Lower lobe of right lung (tissue), 2 donors: ENCODE data around the gene RGP1. TPM values are rescaled to one million over a fixed set of nuclear protein-coding genes. Genes with fewer than 3 reads are reported as not detected.

ENCODE experiments used
- ATAC-seq, 2 donors: fragments of 200-7000 bp; cut with Tn5 transposase; one replicate each; pipeline ENCODE4 v1.9.1; 2020 to 2022; ENCODE audit warnings: mild to moderate bottlenecking in 2 of 2, moderate library complexity in 2 of 2
- DNase-seq: peaks from one replicate; pipeline ENCODE4 v3.0.0-alpha.2; 2020
- H3K27ac ChIP-seq: fragments of 200-600 bp; one replicate; pipeline ENCODE4 v1.8.0; 2022
- H3K27me3 ChIP-seq: fragments of 200-600 bp; one replicate; pipeline ENCODE4 v1.8.0; 2022; ENCODE audit warnings: low read depth
- H3K36me3 ChIP-seq: fragments of 200-600 bp; one replicate; pipeline ENCODE4 v1.8.0; 2022; ENCODE audit warnings: mild to moderate bottlenecking
- H3K4me1 ChIP-seq: fragments of 200-600 bp; one replicate; pipeline ENCODE4 v1.8.0; 2022
- H3K4me3 ChIP-seq: fragments of 200-600 bp; one replicate; pipeline ENCODE4 v1.8.0; 2022; ENCODE audit warnings: mild to moderate bottlenecking
- H3K9me3 ChIP-seq: fragments of 200-600 bp; one replicate; pipeline ENCODE4 v1.8.0; 2022
- CTCF ChIP-seq: fragments of 200-600 bp; IDR thresholded peaks from one replicate; pipeline ENCODE4 v1.8.0; 2022; ENCODE audit warnings: antibody characterized with exemption, mild to moderate bottlenecking
- intact Hi-C: fragments of 100-400 bp; cut with DNase I; formaldehyde crosslinking; loops from one replicate; pipeline ENCODE4 v1.11.0; 2022
- total RNA-seq: library from RNA; stranded (reverse); fragmentation: NEBNext Ultra II Directional; extraction: Animal tissue kit (Norgen Biotek cat#: 25700); gene quantifications from one replicate; pipeline ENCODE4 v1.2.1, GENCODE V29; 2021
- donor health status: DM: no; HTN: yes; CAD: no; lungs with severe emphysema.

Gene RGP1
- total RNA-seq, 1 donor from 2014 or later: 29.6 TPM

DNA sequence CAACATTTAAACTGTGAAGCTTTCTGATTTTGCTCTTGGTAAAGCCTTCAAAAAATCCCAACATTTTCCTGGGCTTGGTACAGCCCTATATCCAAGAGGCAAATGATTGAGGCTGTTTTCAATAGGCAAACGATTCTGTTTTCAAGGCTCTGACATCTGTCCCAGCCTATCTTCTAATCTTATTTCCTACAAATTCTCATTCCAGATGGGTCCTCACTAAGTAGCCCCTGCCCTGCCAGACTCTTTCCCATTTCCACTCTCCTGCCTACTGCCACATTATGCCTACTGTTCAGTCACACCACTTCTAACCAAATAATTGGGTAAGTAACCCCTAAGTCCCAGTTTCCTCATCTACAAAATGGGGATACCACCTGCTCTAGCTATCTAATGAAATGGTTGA lies 3.5 kb upstream of the RGP1 start:
- ATAC-seq (no peak), DNase-seq (no peak)
- no peak overlapping the region for H3K27ac ChIP-seq
- H3K4me1 ChIP-seq: peaks cover 47% of the 10 kb centered on the region
- TF ChIP-seq CTCF: no peak
- peak overlapping the region; percentile 95 for H3K4me3 ChIP-seq
- no peaks in the 10 kb centered on the region for H3K27me3 ChIP-seq
- no peaks in the 10 kb centered on the region for H3K9me3 ChIP-seq
- peaks cover 50% of the 10 kb centered on the region for H3K36me3 ChIP-seq
- intact Hi-C loops: no loop called here

GRCh38 chr9:35746583-35746982 lies 2.5 kb upstream of the RGP1 start:
- no peak for TF ChIP-seq CTCF
- H3K27me3 ChIP-seq: no peaks in the 10 kb centered on the region

DNA sequence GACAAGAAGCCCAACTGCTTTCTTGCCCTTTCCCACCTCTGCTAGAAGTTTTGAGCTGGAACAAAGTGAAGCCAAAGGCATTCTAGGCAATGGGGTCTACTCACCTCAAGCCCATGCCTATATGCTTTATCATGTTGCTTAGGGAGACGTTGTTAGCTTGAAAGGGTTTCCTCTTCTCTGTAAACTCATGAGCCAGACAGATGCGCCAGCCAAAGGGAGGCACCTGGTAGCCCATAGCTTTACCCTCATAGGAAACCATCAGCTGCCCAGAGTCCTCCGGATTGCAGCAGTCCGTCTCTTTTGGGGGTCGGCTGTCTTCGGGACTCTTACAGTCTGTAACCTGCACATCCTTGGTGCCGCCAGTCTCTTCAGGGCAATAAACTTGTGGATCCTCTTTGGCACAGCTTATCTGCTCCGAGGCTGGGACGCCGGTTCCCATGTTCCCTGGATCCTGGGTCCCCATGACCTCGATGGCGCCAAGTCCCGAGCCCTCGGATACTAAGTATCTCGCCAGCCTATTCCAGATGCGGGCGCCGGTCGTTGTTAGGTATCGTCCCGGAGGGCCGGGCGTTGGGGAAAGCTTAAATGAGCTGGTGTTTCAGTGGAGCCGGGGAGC lies 737 bp upstream of the RGP1 start:
- ATAC-seq (no peak), DNase-seq (no peak)
- no peak for TF ChIP-seq CTCF
- intact Hi-C loops: no loop called here
- Histone ChIP-seq H3K9me3 (no peaks in the 10 kb centered on the region), H3K27ac (peak overlapping the region; percentile 91), H3K36me3 (peaks cover 50% of the 10 kb centered on the region), H3K4me3 (peak overlapping the region; percentile 95), H3K27me3 (no peaks in the 10 kb centered on the region), H3K4me1 (peaks cover 50% of the 10 kb centered on the region)

More at GRCh38 chr9:35746583-35746982, 2.5 kb upstream of the RGP1 start:
- DNase-seq (no peak), ATAC-seq (no peak)
- intact Hi-C loops: no loop called here
- H3K36me3 ChIP-seq: peaks cover 50% of the 10 kb centered on the region
- H3K4me3 ChIP-seq: peak overlapping the region; percentile 95
- no peak overlapping the region for H3K27ac ChIP-seq
- no peaks in the 10 kb centered on the region for H3K9me3 ChIP-seq
- peaks cover 50% of the 10 kb centered on the region for H3K4me1 ChIP-seq

DNA sequence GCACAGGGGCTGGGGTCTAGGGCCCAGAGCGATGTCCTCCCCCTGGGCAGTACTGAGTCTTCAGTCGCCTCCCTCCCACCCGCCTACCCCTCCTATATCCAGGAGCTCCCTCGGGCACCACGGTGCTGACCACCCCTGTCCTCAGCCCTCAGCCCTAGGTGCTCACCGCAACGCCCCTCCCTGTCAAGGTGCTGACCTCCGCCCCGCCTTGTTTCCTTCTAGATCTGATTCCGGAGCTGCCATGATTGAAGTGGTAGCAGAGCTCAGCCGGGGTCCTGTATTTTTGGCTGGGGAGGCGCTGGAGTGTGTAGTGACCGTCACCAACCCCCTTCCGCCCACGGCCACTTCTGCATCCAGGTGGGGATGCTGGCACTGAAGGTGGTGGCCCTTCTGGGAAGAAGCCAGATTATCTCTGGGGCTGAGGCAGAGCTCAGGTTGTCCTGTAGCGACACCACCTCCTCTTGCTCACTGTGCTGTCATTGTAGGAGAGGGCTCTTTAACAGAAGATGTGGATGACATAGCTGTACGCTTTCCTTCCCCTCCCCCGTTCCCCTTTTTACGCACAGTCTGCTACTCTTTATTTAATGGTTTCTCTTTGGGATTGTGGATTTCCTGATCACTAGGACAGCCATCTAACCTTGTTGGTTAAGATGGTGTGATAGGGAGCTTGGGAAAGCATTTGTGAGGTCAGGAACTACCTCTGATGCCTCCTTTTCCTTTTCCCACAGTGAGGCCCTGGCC lies 598 bp downstream of the RGP1 start:
- H3K4me1 ChIP-seq: peaks cover 48% of the 10 kb centered on the region
- peaks cover 50% of the 10 kb centered on the region for H3K36me3 ChIP-seq
- H3K4me3 ChIP-seq: peak overlapping the region; percentile 95
- DNase-seq: peak; percentile 67
- no peaks in the 10 kb centered on the region for H3K27me3 ChIP-seq
- no peak for TF ChIP-seq CTCF
- intact Hi-C loops: no loop called here
- H3K9me3 ChIP-seq: no peaks in the 10 kb centered on the region
- ATAC-seq: peak; percentile 61 to 72
- H3K27ac ChIP-seq: peak overlapping the region; percentile 91

GRCh38 chr9:35750256-35750531 lies 1.1 kb downstream of the RGP1 start:
- H3K36me3 ChIP-seq: peaks cover 45% of the 10 kb centered on the region
- intact Hi-C loops: no loop called here

More at GRCh38 chr9:35750256-35750531, 1.1 kb downstream of the RGP1 start:
- Histone ChIP-seq H3K9me3 (no peaks in the 10 kb centered on the region), H3K27me3 (no peaks in the 10 kb centered on the region), H3K4me1 (peaks cover 43% of the 10 kb centered on the region), H3K4me3 (peak overlapping the region; percentile 95), H3K27ac (peak overlapping the region; percentile 91)
- ATAC-seq: no peak
- TF ChIP-seq CTCF: no peak
- DNase-seq: no peak
